Small intestine (tissue), 7 donors: ENCODE results near the gene C1orf35. TPM values are rescaled to one million over a fixed set of nuclear protein-coding genes. Genes with fewer than 3 reads are reported as not detected.

Experiments used
- DNase-seq, 2 donors: peaks; one replicate each; pipeline versions ENCODE4 v3.0.0 to v3.0.0-alpha.2; 2013
- FAIRE-seq: peaks from 2 replicates; lab custom pipeline; 2012; peaks lifted over from hg19 to GRCh38; lab: Jason Lieb, UNC
- H3K27ac ChIP-seq, 3 donors: one replicate each; pipeline ENCODE4 v1.5.1; 2013; ENCODE audit warnings: low read length in 2 of 3, mild to moderate bottlenecking in 2 of 3, control low read depth in 1 of 3, inconsistent platforms in 1 of 3, low read depth in 1 of 3, moderate library complexity in 1 of 3
- H3K27me3 ChIP-seq, 3 donors: one replicate each; pipeline ENCODE4 v1.6.1; 2013; ENCODE audit warnings: low read length in 3 of 3, inconsistent platforms in 1 of 3; ENCODE audit not compliant: control insufficient read depth in 3 of 3, insufficient read depth in 3 of 3
- H3K36me3 ChIP-seq, 3 donors: one replicate each; pipeline ENCODE4 v1.6.1; 2013; ENCODE audit warnings: low read length in 3 of 3, inconsistent platforms in 1 of 3, low read depth in 1 of 3, mild to moderate bottlenecking in 1 of 3, moderate library complexity in 1 of 3; ENCODE audit not compliant: control insufficient read depth in 3 of 3, insufficient read depth in 2 of 3
- H3K4me1 ChIP-seq, 3 donors: one replicate each; pipeline ENCODE4 v1.6.1; 2013; ENCODE audit warnings: low read length in 2 of 3, inconsistent platforms in 1 of 3, low read depth in 1 of 3, mild to moderate bottlenecking in 1 of 3, moderate library complexity in 1 of 3; ENCODE audit not compliant: control insufficient read depth in 3 of 3, insufficient read depth in 2 of 3
- H3K4me3 ChIP-seq, 3 donors: one replicate each; pipeline ENCODE4 v1.5.1; 2013; ENCODE audit warnings: low read length in 3 of 3, control low read depth in 1 of 3, inconsistent platforms in 1 of 3, low read depth in 1 of 3, mild to moderate bottlenecking in 1 of 3, moderate library complexity in 1 of 3
- H3K9me3 ChIP-seq, 2 donors: one replicate each; pipeline ENCODE4 v1.6.1; 2013; ENCODE audit warnings: low read depth in 1 of 2, low read length in 1 of 2; ENCODE audit not compliant: control insufficient read depth in 2 of 2, insufficient read depth in 1 of 2
- WGBS, 3 donors: extraction: QIAGEN DNeasy Blood & Tissue Kit; methylation state at CpG; one replicate each; pipeline ENCODE4 v1.1.7; 2013; 5-methylcytosine and 5-hydroxymethylcytosine counted together
- polyA plus RNA-seq, 4 donors: library from polyadenylated mRNA; stranded (reverse) in 3 of 4; unstranded in 1 of 4; fragments of 200-250 nt in 3 of 4; fragments of 120-200 nt in 1 of 4; gene quantifications; one replicate each; pipeline versions ENCODE4 v1.2.1 to v1.2.3, GENCODE V29; 2013
- donor health status: healthy with polysubstance abuse.
- donor health status: control.
- donor health status: control.
- donor health status: Bipolar disorder and iron deficiency.
- donor health status: healthy.

Gene C1orf35
- polyA plus RNA-seq, 4 donors: 15.4 to 18.1 (median 16.0) TPM

GRCh38 chr1:228098323-228098931 is 4.7 kb downstream of the C1orf35 start:
- H3K4me3 ChIP-seq: no peak overlapping the region
- H3K27me3 ChIP-seq: no peaks in the 10 kb centered on the region
- peaks cover 0 to 5% (median 0%) of the 10 kb centered on the region in 3 donors for H3K4me1 ChIP-seq
- WGBS, 3 donors: 89 to 90% (median 90%) methylated on average over 28 of the region's 28 CpGs
- FAIRE-seq: no peak
- peaks cover 3 to 22% of the 10 kb centered on the region in 2 donors for H3K9me3 ChIP-seq
- H3K27ac ChIP-seq: no peak overlapping the region
- DNase-seq: no peak
- H3K36me3 ChIP-seq: peaks cover under 1 to 76% (median 13%) of the 10 kb centered on the region in 3 donors

- FAIRE-seq (no peak), DNase-seq (no peak)
- Histone ChIP-seq H3K27ac (no peak overlapping the region), H3K4me1 (peaks cover 0 to 5% (median 2%) of the 10 kb centered on the region in 3 donors), H3K27me3 (no peaks in the 10 kb centered on the region), H3K36me3 (peaks cover 5 to 86% (median 13%) of the 10 kb centered on the region in 3 donors), H3K4me3 (no peak overlapping the region), H3K9me3 (peaks cover 3 to 26% of the 10 kb centered on the region in 2 donors)
- WGBS, 3 donors: 84 to 89% (median 87%) methylated on average over 31 to 34 of the region's 34 CpGs
These were observed 5.6 kb downstream of the C1orf35 start for GRCh38 chr1:228097333-228098081.

- peaks cover 0 to 4% (median 2%) of the 10 kb centered on the region in 3 donors for H3K4me1 ChIP-seq
- DNase-seq (no peak), FAIRE-seq (no peak)
- H3K27ac ChIP-seq: no peak overlapping the region
- H3K9me3 ChIP-seq: peaks cover 3 to 26% of the 10 kb centered on the region in 2 donors
- peaks cover 5 to 91% (median 13%) of the 10 kb centered on the region in 3 donors for H3K36me3 ChIP-seq
- H3K4me3 ChIP-seq: no peak overlapping the region
- no peaks in the 10 kb centered on the region for H3K27me3 ChIP-seq
- WGBS, 3 donors: 87 to 90% (median 88%) methylated on average over 13 of the region's 13 CpGs
These were observed 6.5 kb downstream of the C1orf35 start for GRCh38 chr1:228096416-228097332.

GRCh38 chr1:228095938-228096337 is 7.2 kb downstream of the C1orf35 start:
- FAIRE-seq (no peak), DNase-seq (no peak)
- H3K4me3 ChIP-seq: no peak overlapping the region
- H3K27me3 ChIP-seq: no peaks in the 10 kb centered on the region
- H3K27ac ChIP-seq: no peak overlapping the region
- peaks cover 3 to 26% of the 10 kb centered on the region in 2 donors for H3K9me3 ChIP-seq
- H3K4me1 ChIP-seq: peaks cover 0 to 4% (median 2%) of the 10 kb centered on the region in 3 donors
- peaks cover 5 to 88% (median 13%) of the 10 kb centered on the region in 3 donors for H3K36me3 ChIP-seq
- 89 to 95% (median 92%) methylated on average over 8 of the region's 8 CpGs for WGBS, 3 donors

GRCh38 chr1:228095161-228095560 is 8.0 kb downstream of the C1orf35 start:
- H3K27ac ChIP-seq: no peak overlapping the region
- peaks cover 5 to 86% (median 13%) of the 10 kb centered on the region in 3 donors for H3K36me3 ChIP-seq
- no peaks in the 10 kb centered on the region for H3K27me3 ChIP-seq
- peaks cover 3 to 26% of the 10 kb centered on the region in 2 donors for H3K9me3 ChIP-seq
- no peak overlapping the region for H3K4me3 ChIP-seq
- DNase-seq (no peak), FAIRE-seq (no peak)
- WGBS, 3 donors: 96 to 99% (median 98%) methylated on average over 4 of the region's 4 CpGs
- peaks cover 3 to 6% (median 6%) of the 10 kb centered on the region in 3 donors for H3K4me1 ChIP-seq

- peaks cover 5 to 86% (median 13%) of the 10 kb centered on the region in 3 donors for H3K36me3 ChIP-seq
- H3K9me3 ChIP-seq: peaks cover 3 to 26% of the 10 kb centered on the region in 2 donors
- FAIRE-seq (no peak), DNase-seq (no peak)
- WGBS, 3 donors: 89 to 96% (median 90%) methylated on average over 13 of the region's 13 CpGs
- peaks cover 7 to 12% (median 10%) of the 10 kb centered on the region in 3 donors for H3K4me1 ChIP-seq
- no peak overlapping the region for H3K27ac ChIP-seq
- H3K4me3 ChIP-seq: no peak overlapping the region
- no peaks in the 10 kb centered on the region for H3K27me3 ChIP-seq
These were observed 8.6 kb downstream of the C1orf35 start for GRCh38 chr1:228094432-228095016.

GRCh38 chr1:228093050-228093906 is 9.8 kb downstream of the C1orf35 start:
- no peak overlapping the region for H3K4me3 ChIP-seq
- peaks cover 11 to 22% (median 11%) of the 10 kb centered on the region in 3 donors for H3K4me1 ChIP-seq
- 89 to 93% (median 91%) methylated on average over 20 of the region's 20 CpGs for WGBS, 3 donors
- no peaks in the 10 kb centered on the region for H3K27me3 ChIP-seq
- H3K9me3 ChIP-seq: peaks cover 3 to 26% of the 10 kb centered on the region in 2 donors
- DNase-seq (no peak), FAIRE-seq (no peak)
- H3K27ac ChIP-seq: no peak overlapping the region
- H3K36me3 ChIP-seq: peaks cover 5 to 86% (median 5%) of the 10 kb centered on the region in 3 donors
